Measurements from ENCODE around the gene CFAP74. TPM values are rescaled to one million over a fixed set of nuclear protein-coding genes. Genes with fewer than 3 reads are reported as not detected.
A peak's percentile ranks its signal among the peaks of the same experiment; 100 is the strongest.

CFAP74 gene
- polyA plus RNA-seq, 2 of the 4 experiments (the other 2 are of a cell fraction), result 0.03 to 0.04 TPM

- CTCF ChIA-PET, result interaction anchor here (0.6 kb wide), 1 partner anchor 109 kb away, joined by 3 read pairs; no protein-coding TSS in a partner anchor
Measured at GRCh38 chr1:2052054-2052679, 48.6 kb upstream of the CFAP74 start.

GRCh38 chr1:2050793-2051682 lies 47.5 kb upstream of the CFAP74 start:
- ATAC-seq, result no peak
- WGBS (ENCODE audit: missing lambda C conversion rate), result 41% methylated on average over 52 of the region's 84 CpGs
- FAIRE-seq, result no peak
- ChIA-PET POLR2A (no interaction called here), CTCF (interaction anchor here (1.0 kb wide), 1 partner anchor 14 kb away, joined by 3 read pairs; no protein-coding TSS in a partner anchor)
- H3K4me2 ChIP-seq, result peak overlapping the region; percentile 72
- peak overlapping the region; percentile 90 for H3K4me3 ChIP-seq
- no peak for DNase-seq (ENCODE audit: low read depth in 1 of 2, low spot score in 1 of 2)
- TF ChIP-seq FOXS1 (CRISPR knock-in tag; IDR thresholded peaks at IDR 0.05) (no peak), ZFP36 (IDR thresholded peaks at IDR 0.05; ENCODE audit: borderline replicate concordance, partially characterized antibody) (no peak), ZC3H11A (IDR thresholded peaks at IDR 0.05) (no peak), NPAS2 (CRISPR knock-in tag; IDR thresholded peaks at IDR 0.05; ENCODE audit: borderline replicate concordance) (no peak), CHD2 (IDR thresholded peaks at IDR 0.05; ENCODE audit: low read length, partially characterized antibody) (no peak), CBX8 (IDR thresholded peaks at IDR 0.05) (no peak), CEBPB (IDR thresholded peaks at IDR 0.05) (no peak), NR3C1 (IDR thresholded peaks at IDR 0.05) (no peak)
- TF ChIP-seq, protein P1, sequence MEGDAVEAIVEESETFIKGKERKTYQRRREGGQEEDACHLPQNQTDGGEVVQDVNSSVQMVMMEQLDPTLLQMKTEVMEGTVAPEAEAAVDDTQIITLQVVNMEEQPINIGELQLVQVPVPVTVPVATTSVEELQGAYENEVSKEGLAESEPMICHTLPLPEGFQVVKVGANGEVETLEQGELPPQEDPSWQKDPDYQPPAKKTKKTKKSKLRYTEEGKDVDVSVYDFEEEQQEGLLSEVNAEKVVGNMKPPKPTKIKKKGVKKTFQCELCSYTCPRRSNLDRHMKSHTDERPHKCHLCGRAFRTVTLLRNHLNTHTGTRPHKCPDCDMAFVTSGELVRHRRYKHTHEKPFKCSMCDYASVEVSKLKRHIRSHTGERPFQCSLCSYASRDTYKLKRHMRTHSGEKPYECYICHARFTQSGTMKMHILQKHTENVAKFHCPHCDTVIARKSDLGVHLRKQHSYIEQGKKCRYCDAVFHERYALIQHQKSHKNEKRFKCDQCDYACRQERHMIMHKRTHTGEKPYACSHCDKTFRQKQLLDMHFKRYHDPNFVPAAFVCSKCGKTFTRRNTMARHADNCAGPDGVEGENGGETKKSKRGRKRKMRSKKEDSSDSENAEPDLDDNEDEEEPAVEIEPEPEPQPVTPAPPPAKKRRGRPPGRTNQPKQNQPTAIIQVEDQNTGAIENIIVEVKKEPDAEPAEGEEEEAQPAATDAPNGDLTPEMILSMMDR (IDR thresholded peaks at IDR 0.05), result no peak
- H3K4me1 ChIP-seq, result 0 out of 3 replicates have a peak, but pooled peaks cover 2% of the 10 kb centered on the region
- peak overlapping the region; percentile 85 to 97 for H3K27ac ChIP-seq
- no peaks in the 10 kb centered on the region for H3K9me3 ChIP-seq

More at GRCh38 chr1:2052054-2052679, 48.6 kb upstream of the CFAP74 start:
- WGBS (ENCODE audit: missing lambda C conversion rate), result 88% methylated on average over 9 of the region's 16 CpGs
- POLR2A ChIA-PET, result no interaction called here
- DNase-seq (ENCODE audit: low read depth in 1 of 2, low spot score in 1 of 2) (no peak), FAIRE-seq (no peak), ATAC-seq (no peak)
- Histone ChIP-seq H3K27ac (no peak overlapping the region), H3K4me1 (0 out of 3 replicates have a peak, but pooled peaks cover 2% of the 10 kb centered on the region), H3K4me3 (no peak overlapping the region), H3K9me3 (no peaks in the 10 kb centered on the region), H3K4me2 (no peak overlapping the region)
- TF ChIP-seq, protein P2, sequence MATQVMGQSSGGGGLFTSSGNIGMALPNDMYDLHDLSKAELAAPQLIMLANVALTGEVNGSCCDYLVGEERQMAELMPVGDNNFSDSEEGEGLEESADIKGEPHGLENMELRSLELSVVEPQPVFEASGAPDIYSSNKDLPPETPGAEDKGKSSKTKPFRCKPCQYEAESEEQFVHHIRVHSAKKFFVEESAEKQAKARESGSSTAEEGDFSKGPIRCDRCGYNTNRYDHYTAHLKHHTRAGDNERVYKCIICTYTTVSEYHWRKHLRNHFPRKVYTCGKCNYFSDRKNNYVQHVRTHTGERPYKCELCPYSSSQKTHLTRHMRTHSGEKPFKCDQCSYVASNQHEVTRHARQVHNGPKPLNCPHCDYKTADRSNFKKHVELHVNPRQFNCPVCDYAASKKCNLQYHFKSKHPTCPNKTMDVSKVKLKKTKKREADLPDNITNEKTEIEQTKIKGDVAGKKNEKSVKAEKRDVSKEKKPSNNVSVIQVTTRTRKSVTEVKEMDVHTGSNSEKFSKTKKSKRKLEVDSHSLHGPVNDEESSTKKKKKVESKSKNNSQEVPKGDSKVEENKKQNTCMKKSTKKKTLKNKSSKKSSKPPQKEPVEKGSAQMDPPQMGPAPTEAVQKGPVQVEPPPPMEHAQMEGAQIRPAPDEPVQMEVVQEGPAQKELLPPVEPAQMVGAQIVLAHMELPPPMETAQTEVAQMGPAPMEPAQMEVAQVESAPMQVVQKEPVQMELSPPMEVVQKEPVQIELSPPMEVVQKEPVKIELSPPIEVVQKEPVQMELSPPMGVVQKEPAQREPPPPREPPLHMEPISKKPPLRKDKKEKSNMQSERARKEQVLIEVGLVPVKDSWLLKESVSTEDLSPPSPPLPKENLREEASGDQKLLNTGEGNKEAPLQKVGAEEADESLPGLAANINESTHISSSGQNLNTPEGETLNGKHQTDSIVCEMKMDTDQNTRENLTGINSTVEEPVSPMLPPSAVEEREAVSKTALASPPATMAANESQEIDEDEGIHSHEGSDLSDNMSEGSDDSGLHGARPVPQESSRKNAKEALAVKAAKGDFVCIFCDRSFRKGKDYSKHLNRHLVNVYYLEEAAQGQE (IDR thresholded peaks at IDR 0.05), result no peak

DNA sequence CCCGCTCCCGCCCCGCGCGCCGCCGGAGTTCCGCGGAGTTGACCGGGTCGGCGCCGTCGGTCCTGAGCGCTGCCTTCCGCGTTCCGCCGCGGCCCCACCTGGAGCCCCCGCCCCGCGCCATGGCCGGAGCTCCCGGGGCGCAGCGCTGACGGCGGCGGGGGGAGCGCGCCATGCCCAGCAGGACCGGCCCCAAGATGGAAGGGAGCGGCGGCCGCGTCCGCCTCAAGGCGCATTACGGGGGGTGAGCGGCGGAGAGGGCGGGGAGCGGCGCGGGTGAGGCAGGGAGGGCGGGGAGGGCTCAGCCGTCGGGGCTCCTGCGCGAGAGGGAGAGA lies 46.8 kb upstream of the CFAP74 start:
- ChIA-PET CTCF (interaction anchor here (1.0 to 1.1 kb wide), 3 partner anchors 14 to 124 kb away, joined by 3 read pairs; no protein-coding TSS in a partner anchor), POLR2A (interaction anchor here (0.7 kb wide), 1 partner anchor 535 kb away, joined by 4 read pairs; no protein-coding TSS in a partner anchor)
- FAIRE-seq, result no peak
- DNase-seq (ENCODE audit: low read depth in 1 of 2, low spot score in 1 of 2), result peak in 1 of 2 experiments; percentile 35
- 0 out of 3 replicates have a peak, but pooled peaks cover 2% of the 10 kb centered on the region for H3K4me1 ChIP-seq
- ATAC-seq, result peak; percentile 1 to 27; a peak in 5 of 6 replicates
- TF ChIP-seq CHD2 (IDR thresholded peaks at IDR 0.05; ENCODE audit: low read length, partially characterized antibody), result no peak
- peak in 1 of 2 experiments; percentile 35; a peak in 1 of 5 replicates for TF ChIP-seq JUN (IDR thresholded peaks at IDR 0.05)
- TF ChIP-seq, protein P3, sequence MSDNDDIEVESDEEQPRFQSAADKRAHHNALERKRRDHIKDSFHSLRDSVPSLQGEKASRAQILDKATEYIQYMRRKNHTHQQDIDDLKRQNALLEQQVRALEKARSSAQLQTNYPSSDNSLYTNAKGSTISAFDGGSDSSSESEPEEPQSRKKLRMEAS (IDR thresholded peaks at IDR 0.05), result 0 out of 2 replicates have a peak, but pooled peaks have one; percentile 9
- H3K4me2 ChIP-seq, result peak overlapping the region; percentile 72
- H3K4me3 ChIP-seq, result peak overlapping the region; percentile 90
- no CpG with 5 or more reads among the region's 51 CpGs for WGBS (ENCODE audit: missing lambda C conversion rate)
- peak overlapping the region; percentile 85 to 97 for H3K27ac ChIP-seq
- H3K9me3 ChIP-seq, result no peaks in the 10 kb centered on the region
